ENCODE measurements around the gene ESR1. TPM values are rescaled to one million over a fixed set of nuclear protein-coding genes. Genes with fewer than 3 reads are reported as not detected.

ESR1 gene
- total RNA-seq, 1 experiment from 2014 or later = 0.98 TPM

DNA sequence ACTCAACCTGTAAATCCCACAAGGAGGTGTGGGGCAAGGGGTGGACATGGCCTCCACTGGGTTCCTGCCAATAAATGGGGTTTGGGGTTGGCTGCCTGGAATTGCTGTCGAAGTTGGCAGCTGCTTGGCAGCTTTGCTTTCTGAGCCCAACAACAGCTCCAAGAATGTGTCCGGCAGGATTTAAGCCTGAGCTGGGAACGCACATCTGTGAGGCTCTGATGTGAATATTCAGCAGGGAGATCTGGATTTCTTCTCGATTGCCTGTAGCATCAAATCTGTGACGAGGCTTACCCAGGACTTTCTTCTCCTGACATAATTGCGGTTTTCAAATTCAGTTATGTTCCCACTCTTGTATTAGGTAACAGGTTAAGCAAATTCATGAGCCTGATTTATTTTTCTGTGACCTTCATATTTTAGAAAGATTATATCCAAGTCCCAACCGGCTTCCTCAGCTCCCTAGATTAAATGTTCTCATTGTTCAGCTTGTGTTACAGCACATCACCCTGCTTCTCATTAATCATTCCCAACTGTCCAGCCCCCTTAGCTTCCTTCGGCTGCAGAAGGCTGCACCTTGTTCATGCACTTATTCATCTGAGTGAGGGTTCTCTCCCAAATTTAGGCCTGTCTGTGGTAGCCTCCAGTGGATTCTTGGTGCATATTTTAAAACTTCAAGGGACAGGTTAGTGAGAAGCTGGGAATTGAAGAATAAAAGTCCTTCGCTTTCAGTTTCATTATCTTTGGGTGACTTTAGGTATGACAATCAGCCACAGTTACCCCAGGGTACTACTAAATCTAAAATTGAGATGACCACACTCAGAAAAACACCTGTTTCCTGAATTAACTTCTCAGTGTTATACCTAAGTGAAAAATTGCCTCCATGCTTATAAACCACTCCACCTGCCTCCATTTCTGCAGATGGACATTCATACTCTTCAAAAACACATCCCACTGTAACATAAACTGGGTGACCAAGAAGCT, 310.0 kb downstream of the ESR1 start:
- POLR2A ChIA-PET = no interaction called here
- Mint-ChIP-seq H3K4me1 (peaks cover 13% of the 10 kb centered on the region), H3K4me3 (no peak overlapping the region), H3K36me3 (no peaks in the 10 kb centered on the region), H3K27ac (no peak overlapping the region), H3K9me3 (peaks cover 5% of the 10 kb centered on the region), H3K27me3 (ENCODE audit: low read depth) (no peaks in the 10 kb centered on the region)
- ATAC-seq = no peak
- DNase-seq (ENCODE audit: low spot score) = no peak
- CTCF ChIA-PET = interaction anchor here (0.5 kb wide), 1 partner anchor 21 kb away, joined by 3 read pairs; no protein-coding TSS in a partner anchor
- TF ChIP-seq, protein P1, sequence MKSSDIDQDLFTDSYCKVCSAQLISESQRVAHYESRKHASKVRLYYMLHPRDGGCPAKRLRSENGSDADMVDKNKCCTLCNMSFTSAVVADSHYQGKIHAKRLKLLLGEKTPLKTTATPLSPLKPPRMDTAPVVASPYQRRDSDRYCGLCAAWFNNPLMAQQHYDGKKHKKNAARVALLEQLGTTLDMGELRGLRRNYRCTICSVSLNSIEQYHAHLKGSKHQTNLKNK (CRISPR knock-in tag; IDR thresholded peaks at IDR 0.05) = no peak
- TF ChIP-seq EMX1 (CRISPR knock-in tag; IDR thresholded peaks at IDR 0.05) (no peak), OVOL2 (CRISPR knock-in tag; IDR thresholded peaks at IDR 0.05; ENCODE audit: borderline replicate concordance) (no peak), ZNF423 (CRISPR knock-in tag; IDR thresholded peaks at IDR 0.05) (no peak), NR2C2 (CRISPR knock-in tag; IDR thresholded peaks at IDR 0.05) (no peak), CREM (CRISPR knock-in tag; IDR thresholded peaks at IDR 0.05) (no peak), ZNF416 (CRISPR knock-in tag; IDR thresholded peaks at IDR 0.05) (no peak), TP53 (CRISPR knock-in tag; IDR thresholded peaks at IDR 0.05) (no peak), HMGA2 (CRISPR knock-in tag; IDR thresholded peaks at IDR 0.05) (no peak)

DNA sequence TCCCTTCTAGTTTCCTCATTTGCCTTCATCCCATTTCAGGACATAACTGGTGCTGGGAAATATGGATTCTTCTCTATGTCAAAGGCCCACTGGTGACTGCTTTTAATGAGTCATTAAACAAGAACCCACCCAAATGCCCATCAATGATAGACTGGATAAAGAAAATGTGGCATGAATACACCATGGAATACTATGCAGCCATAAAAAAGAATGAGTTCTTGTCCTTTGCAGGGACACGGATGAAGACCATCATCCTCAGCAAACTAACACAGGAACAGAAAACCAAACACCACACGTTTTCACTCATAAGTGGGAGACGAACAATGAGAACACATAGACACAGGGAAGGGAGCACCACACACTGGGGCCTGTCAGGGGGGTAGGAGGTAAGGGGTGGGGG, 310.7 kb downstream of the ESR1 start:
- no peaks in the 10 kb centered on the region for H3K36me3 Mint-ChIP-seq
- H3K27ac Mint-ChIP-seq = no peak overlapping the region
- ATAC-seq (no peak), DNase-seq (ENCODE audit: low spot score) (no peak)
- TF ChIP-seq, protein P2, sequence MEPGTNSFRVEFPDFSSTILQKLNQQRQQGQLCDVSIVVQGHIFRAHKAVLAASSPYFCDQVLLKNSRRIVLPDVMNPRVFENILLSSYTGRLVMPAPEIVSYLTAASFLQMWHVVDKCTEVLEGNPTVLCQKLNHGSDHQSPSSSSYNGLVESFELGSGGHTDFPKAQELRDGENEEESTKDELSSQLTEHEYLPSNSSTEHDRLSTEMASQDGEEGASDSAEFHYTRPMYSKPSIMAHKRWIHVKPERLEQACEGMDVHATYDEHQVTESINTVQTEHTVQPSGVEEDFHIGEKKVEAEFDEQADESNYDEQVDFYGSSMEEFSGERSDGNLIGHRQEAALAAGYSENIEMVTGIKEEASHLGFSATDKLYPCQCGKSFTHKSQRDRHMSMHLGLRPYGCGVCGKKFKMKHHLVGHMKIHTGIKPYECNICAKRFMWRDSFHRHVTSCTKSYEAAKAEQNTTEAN (CRISPR knock-in tag; IDR thresholded peaks at IDR 0.05) = no peak
- H3K27me3 Mint-ChIP-seq (ENCODE audit: low read depth) = no peaks in the 10 kb centered on the region
- peaks cover 10% of the 10 kb centered on the region for H3K4me1 Mint-ChIP-seq
- no peak overlapping the region for H3K4me3 Mint-ChIP-seq
- POLR2A ChIA-PET = no interaction called here
- CTCF ChIA-PET = interaction anchor here (0.6 to 1.4 kb wide), 2 partner anchors 39 to 156 kb away, joined by 3 to 4 read pairs; no protein-coding TSS in a partner anchor
- H3K9me3 Mint-ChIP-seq = peaks cover 5% of the 10 kb centered on the region

DNA sequence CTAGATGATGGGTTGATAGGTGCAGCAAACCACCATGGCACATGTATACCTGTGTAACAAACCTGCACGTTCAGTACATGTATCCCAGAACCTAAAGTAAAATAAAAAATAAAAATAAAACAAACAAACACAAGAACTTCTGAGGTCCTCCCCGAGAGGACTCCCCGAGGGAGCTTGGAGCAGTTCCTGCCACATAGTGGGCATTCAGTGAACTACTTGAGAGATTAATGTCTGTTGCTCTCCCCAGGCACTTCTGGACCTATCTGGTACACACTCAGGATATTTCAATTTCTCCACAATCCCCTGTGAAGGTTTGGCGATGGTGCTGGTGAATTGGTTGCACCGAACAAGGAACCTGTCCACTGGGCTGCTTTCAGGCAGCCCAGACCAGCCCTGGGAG, 311.2 kb downstream of the ESR1 start:
- Mint-ChIP-seq H3K36me3 (no peaks in the 10 kb centered on the region), H3K27ac (no peak overlapping the region), H3K9me3 (peaks cover 5% of the 10 kb centered on the region), H3K4me1 (peaks cover 10% of the 10 kb centered on the region; the same call in 1 of the 2 replicates), H3K27me3 (ENCODE audit: low read depth) (no peaks in the 10 kb centered on the region), H3K4me3 (no peak overlapping the region)
- POLR2A ChIA-PET = no interaction called here
- ATAC-seq (no peak), DNase-seq (ENCODE audit: low spot score) (no peak)
- CTCF ChIA-PET = interaction anchor here (0.6 to 1.4 kb wide), 2 partner anchors 40 to 155 kb away, joined by 3 to 4 read pairs; no protein-coding TSS in a partner anchor
- no peak for TF ChIP-seq FOXK1 (CRISPR knock-in tag; IDR thresholded peaks at IDR 0.05)
- TF ChIP-seq NFYB (CRISPR knock-in tag; conservative IDR thresholded peaks at IDR 0.05; ENCODE audit: low read depth) = no peak
- TF ChIP-seq, protein P3, sequence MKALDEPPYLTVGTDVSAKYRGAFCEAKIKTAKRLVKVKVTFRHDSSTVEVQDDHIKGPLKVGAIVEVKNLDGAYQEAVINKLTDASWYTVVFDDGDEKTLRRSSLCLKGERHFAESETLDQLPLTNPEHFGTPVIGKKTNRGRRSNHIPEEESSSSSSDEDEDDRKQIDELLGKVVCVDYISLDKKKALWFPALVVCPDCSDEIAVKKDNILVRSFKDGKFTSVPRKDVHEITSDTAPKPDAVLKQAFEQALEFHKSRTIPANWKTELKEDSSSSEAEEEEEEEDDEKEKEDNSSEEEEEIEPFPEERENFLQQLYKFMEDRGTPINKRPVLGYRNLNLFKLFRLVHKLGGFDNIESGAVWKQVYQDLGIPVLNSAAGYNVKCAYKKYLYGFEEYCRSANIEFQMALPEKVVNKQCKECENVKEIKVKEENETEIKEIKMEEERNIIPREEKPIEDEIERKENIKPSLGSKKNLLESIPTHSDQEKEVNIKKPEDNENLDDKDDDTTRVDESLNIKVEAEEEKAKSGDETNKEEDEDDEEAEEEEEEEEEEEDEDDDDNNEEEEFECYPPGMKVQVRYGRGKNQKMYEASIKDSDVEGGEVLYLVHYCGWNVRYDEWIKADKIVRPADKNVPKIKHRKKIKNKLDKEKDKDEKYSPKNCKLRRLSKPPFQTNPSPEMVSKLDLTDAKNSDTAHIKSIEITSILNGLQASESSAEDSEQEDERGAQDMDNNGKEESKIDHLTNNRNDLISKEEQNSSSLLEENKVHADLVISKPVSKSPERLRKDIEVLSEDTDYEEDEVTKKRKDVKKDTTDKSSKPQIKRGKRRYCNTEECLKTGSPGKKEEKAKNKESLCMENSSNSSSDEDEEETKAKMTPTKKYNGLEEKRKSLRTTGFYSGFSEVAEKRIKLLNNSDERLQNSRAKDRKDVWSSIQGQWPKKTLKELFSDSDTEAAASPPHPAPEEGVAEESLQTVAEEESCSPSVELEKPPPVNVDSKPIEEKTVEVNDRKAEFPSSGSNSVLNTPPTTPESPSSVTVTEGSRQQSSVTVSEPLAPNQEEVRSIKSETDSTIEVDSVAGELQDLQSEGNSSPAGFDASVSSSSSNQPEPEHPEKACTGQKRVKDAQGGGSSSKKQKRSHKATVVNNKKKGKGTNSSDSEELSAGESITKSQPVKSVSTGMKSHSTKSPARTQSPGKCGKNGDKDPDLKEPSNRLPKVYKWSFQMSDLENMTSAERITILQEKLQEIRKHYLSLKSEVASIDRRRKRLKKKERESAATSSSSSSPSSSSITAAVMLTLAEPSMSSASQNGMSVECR (CRISPR knock-in tag; IDR thresholded peaks at IDR 0.05; ENCODE audit: borderline replicate concordance) = no peak
- TF ChIP-seq, protein P4, sequence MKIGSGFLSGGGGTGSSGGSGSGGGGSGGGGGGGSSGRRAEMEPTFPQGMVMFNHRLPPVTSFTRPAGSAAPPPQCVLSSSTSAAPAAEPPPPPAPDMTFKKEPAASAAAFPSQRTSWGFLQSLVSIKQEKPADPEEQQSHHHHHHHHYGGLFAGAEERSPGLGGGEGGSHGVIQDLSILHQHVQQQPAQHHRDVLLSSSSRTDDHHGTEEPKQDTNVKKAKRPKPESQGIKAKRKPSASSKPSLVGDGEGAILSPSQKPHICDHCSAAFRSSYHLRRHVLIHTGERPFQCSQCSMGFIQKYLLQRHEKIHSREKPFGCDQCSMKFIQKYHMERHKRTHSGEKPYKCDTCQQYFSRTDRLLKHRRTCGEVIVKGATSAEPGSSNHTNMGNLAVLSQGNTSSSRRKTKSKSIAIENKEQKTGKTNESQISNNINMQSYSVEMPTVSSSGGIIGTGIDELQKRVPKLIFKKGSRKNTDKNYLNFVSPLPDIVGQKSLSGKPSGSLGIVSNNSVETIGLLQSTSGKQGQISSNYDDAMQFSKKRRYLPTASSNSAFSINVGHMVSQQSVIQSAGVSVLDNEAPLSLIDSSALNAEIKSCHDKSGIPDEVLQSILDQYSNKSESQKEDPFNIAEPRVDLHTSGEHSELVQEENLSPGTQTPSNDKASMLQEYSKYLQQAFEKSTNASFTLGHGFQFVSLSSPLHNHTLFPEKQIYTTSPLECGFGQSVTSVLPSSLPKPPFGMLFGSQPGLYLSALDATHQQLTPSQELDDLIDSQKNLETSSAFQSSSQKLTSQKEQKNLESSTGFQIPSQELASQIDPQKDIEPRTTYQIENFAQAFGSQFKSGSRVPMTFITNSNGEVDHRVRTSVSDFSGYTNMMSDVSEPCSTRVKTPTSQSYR (CRISPR knock-in tag; IDR thresholded peaks at IDR 0.05) = no peak
- TF ChIP-seq JUN (CRISPR knock-in tag; IDR thresholded peaks at IDR 0.05) = no peak
- TF ChIP-seq, protein P5, sequence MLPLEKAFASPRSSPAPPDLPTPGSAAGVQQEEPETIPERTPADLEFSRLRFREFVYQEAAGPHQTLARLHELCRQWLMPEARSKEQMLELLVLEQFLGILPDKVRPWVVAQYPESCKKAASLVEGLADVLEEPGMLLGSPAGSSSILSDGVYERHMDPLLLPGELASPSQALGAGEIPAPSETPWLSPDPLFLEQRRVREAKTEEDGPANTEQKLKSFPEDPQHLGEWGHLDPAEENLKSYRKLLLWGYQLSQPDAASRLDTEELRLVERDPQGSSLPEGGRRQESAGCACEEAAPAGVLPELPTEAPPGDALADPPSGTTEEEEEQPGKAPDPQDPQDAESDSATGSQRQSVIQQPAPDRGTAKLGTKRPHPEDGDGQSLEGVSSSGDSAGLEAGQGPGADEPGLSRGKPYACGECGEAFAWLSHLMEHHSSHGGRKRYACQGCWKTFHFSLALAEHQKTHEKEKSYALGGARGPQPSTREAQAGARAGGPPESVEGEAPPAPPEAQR (CRISPR knock-in tag; IDR thresholded peaks at IDR 0.05) = no peak
- no peak for TF ChIP-seq FOXJ3 (CRISPR knock-in tag; IDR thresholded peaks at IDR 0.05; ENCODE audit: borderline replicate concordance)
- TF ChIP-seq SMAD3 (CRISPR knock-in tag; IDR thresholded peaks at IDR 0.05; ENCODE audit: borderline replicate concordance) = no peak
- no peak for TF ChIP-seq ZNF396 (CRISPR knock-in tag; IDR thresholded peaks at IDR 0.05; ENCODE audit: borderline replicate concordance)
